Activated gamma-delta T cell treated with Interleukin-2 at 50 U/mL for 16 hours (primary cell): ENCODE results near the gene CCDC170.
"Not testable (repeated sequence)": the region's sequence is repeated elsewhere in the genome, so short reads cannot be mapped to it uniquely, and the experiment has no call there.

Experiments
- DNase-seq: peaks from one replicate; pipeline ENCODE4 v3.0.0-alpha.2; 2020

Gene CCDC170

GRCh38 chr6:151494235-151494935, 568 bp downstream of the CCDC170 start:
- no peak for DNase-seq

GRCh38 chr6:151494936-151495320, 1.1 kb downstream of the CCDC170 start:
- no peak for DNase-seq

GRCh38 chr6:151495380-151495779, 1.6 kb downstream of the CCDC170 start:
- DNase-seq, result no peak

- DNase-seq, result no peak
These were observed 4.1 kb downstream of the CCDC170 start for GRCh38 chr6:151497905-151498304.

- no peak for DNase-seq
These were observed 4.5 kb downstream of the CCDC170 start for GRCh38 chr6:151498327-151498726.

GRCh38 chr6:151499551-151499950, 5.7 kb downstream of the CCDC170 start:
- DNase-seq, result no peak

- DNase-seq, result no peak
These were observed 7.8 kb downstream of the CCDC170 start for GRCh38 chr6:151501511-151502136.

- DNase-seq, result no peak
These were observed 8.7 kb downstream of the CCDC170 start for GRCh38 chr6:151502499-151502898.

- DNase-seq, result no peak
These were observed 12.9 kb downstream of the CCDC170 start for GRCh38 chr6:151506761-151507160.

- DNase-seq, result no peak
These were observed 15.2 kb downstream of the CCDC170 start for GRCh38 chr6:151509048-151509447.

GRCh38 chr6:151512481-151512880, 18.7 kb downstream of the CCDC170 start:
- no peak for DNase-seq

- no peak for DNase-seq
These were observed 20.3 kb downstream of the CCDC170 start for GRCh38 chr6:151514000-151514730.

GRCh38 chr6:151518992-151519391, 25.2 kb downstream of the CCDC170 start:
- DNase-seq, result not testable (repeated sequence)

GRCh38 chr6:151523034-151523433, 29.2 kb downstream of the CCDC170 start:
- no peak for DNase-seq

GRCh38 chr6:151524059-151524458, 30.2 kb downstream of the CCDC170 start:
- no peak for DNase-seq

GRCh38 chr6:151534576-151534975, 40.8 kb downstream of the CCDC170 start:
- no peak for DNase-seq

- no peak for DNase-seq
These were observed 41.8 kb downstream of the CCDC170 start for GRCh38 chr6:151535476-151536187.

- DNase-seq, result no peak
These were observed 42.3 kb downstream of the CCDC170 start for GRCh38 chr6:151536188-151536479.

- no peak for DNase-seq
These were observed 43.7 kb downstream of the CCDC170 start for GRCh38 chr6:151537556-151537955.

- DNase-seq, result no peak
These were observed 45.9 kb downstream of the CCDC170 start for GRCh38 chr6:151539506-151540268.

- DNase-seq, result no peak
These were observed 50.6 kb downstream of the CCDC170 start for GRCh38 chr6:151544453-151544852.

- not testable (repeated sequence) for DNase-seq
These were observed 51.1 kb downstream of the CCDC170 start for GRCh38 chr6:151544884-151545283.
